Activated effector memory CD4-positive, alpha-beta T cell treated with Interleukin-2 at 50 U/mL for 16 hours (primary cell): Measurements from ENCODE around the gene STOX1.
"Not testable (repeated sequence)": the region's sequence is repeated elsewhere in the genome, so short reads cannot be mapped to it uniquely, and the experiment has no call there.

Experiments
- DNase-seq: peaks from one replicate; pipeline ENCODE4 v3.0.0-alpha.2; 2020

Gene STOX1

DNA sequence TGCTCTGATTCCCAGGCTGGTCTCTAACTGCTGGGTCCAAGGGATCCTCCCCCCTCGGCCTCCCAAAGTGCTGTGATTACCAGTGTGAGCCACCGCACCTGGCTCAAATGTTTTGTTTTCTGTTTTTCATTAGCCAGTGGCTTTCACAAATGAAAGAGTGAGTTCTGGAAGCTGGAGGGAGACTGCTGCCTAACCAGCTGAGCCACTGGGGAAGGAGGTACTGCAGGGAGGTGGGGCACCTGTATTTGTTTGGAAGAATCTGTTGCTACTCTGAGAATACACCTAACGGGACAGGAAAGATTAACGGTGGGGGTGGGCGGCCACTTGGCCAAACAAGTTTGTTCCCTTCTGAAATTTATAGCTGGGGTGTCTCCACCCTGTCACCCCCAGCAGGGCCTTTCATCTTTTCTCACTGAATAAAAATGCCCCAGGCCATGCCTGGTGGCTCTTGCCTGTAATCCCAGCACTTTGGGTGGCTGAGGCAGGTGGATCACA, 4.7 kb downstream of the STOX1 start:
- DNase-seq: no peak

DNA sequence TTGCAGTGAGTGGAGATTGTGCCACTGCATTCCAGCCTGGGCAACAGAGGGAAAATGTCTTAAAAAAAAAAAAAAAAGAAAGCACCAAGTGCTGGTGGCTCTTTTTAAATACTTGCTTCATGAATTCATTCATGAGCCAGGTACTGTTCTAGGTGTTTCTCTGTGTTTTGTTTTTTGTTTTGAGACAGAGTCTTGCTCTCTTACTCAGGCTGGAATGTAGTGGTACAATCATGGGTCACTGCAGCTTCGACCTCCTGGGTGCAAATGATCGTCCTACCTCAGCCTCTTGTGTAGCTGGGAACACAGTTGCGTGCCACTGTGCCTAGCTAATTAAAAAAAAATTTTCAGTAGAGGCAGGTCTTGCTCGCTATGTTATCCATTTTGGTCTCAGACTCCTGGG, 5.3 kb downstream of the STOX1 start:
- no peak for DNase-seq

DNA sequence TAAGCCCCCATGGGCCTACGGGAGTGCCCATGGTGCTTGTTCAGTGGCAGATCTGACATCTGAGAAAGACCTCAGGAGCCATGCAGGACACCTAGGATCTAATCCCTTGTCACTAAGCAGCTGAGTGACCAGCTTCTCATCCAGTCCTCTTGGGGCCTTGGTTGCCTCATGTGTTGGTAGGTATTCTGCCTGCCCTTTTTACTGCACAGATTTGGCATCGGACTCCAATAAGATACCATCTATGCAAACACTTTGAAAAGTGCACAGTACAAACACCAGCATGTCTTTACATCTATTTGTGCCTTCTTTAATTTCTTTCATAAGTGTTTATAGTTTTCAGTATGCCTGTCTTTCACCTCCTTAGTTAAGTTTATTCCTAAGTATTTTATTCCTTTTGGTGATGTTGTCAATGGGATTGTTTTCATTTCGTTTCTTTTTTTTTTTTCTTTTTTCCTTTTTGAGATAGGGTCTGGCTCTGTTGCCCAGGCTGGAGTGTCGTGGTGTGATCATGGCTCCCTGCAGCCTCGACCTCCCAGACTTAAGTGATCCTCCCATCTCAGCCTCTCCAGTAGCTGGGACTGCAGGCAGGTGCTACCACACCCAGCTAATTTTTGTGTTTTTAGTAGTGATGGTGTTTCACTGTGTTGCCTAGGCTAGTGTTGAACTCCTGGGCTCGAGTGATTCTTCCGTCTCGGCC, 10.4 kb downstream of the STOX1 start:
- DNase-seq: no peak

DNA sequence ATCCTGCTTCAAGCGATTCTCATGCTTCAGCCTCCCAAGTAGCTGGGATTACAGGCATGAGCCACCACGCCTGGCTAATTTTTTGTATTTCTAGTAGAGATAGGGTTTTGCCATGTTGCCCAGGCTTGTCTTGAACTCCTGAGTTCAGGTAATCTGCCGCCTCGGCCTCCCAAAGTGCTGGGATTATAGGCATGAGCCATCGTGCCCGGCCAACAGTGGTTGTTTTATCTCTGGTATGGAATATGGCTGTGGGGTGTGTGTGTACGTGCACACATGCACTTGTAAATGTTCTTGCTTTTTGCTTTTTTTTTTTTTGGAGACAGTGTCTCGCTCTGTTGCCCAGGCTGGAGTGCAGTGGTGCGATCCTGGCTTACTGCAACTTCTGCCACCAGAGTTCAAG, 13.3 kb downstream of the STOX1 start:
- not testable (repeated sequence) for DNase-seq

DNA sequence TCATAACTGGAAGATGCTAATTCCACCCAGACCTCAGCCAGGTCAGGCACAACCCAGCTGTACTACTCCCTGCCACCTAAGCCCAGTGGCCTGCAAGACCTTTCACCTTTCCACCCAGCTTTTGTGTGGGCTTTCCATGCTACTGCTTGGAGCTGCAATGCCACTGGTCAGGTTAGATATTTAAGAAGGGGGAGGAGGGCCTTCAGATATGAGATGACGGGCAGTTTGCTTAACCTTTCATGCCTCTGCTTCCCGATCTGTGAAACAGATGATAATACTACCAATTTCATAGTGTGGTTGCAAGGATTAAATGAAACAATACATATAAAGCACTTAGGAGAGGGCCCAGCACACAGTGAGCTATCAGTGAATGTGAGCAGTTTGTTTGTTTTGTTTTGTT, 20.9 kb downstream of the STOX1 start:
- no peak for DNase-seq

DNA sequence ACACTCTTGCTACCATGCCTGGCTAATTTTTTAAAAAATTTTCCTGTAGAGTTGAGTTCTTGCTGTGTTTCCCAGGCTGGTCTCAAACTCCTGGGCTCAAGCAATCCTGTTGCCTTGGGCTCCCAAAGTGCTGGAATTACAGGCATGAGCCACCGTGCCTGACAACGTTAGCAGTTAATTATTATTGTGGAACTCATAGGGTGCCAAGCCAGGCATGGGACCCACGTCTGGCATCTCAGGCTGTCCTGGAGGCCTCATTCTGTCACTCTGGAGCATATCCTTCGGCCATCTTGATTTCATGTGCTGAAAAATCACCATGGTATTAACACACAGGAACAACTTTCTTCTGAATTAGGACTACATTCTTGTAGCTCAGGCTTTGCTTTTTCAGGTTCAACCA, 21.5 kb downstream of the STOX1 start:
- DNase-seq: no peak

DNA sequence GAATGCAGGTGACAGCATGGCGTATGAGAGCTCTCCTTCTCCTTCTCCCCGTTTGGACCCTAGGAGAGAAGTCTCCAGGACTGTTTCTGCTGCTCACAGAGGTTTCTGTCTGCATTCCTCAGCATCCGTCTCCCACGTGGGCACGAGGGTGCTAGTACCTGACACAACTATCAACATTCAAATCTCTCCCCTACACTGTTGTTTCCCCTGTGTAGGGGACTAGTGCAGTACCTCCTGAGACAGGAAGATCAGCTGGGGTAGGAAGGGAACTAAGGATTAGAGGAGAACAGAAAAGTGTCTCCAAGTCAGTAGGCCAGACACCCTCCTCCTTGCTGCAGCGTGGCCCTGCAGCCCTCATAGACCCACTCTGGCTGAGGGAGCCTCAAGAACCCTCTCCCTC, 29.0 kb downstream of the STOX1 start:
- DNase-seq: no peak

DNA sequence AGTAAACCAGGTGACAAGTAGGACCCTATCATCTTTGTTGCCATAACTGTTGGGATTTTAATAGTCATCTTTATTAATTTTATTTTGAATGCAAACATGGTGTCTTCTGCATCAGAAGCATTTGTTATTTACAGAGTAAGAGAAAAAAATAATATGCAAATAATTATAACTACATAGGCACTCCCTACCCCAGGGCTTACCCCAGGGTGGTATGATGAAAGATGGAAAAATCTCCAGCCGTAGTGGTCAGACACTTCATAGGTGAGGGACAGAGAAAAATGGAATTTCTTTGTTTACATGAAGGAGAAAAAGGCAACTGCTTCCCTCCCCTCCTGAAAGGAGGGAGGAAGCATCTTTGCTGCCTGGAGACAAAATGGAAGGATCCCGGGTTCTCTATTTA, 29.7 kb downstream of the STOX1 start:
- no peak for DNase-seq

DNA sequence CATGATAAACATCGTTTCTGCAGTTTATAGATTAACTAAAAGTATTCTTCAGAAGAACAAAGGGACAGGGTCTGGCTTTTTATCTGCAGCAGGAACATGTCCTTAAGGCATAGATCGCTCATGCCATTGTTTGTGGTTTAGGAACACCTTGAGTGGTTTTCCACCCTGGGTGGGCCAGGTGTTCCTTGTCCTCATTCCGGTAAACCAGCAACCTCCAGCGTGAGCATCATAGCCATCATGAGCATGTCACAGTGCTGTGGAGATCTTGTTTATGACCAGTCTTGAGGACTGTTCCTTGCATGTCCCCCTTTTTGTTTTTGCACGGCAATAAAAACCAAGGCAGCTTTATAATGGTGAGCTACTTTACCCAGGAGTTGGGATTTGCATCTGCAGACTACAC, 33.9 kb downstream of the STOX1 start:
- no peak for DNase-seq

DNA sequence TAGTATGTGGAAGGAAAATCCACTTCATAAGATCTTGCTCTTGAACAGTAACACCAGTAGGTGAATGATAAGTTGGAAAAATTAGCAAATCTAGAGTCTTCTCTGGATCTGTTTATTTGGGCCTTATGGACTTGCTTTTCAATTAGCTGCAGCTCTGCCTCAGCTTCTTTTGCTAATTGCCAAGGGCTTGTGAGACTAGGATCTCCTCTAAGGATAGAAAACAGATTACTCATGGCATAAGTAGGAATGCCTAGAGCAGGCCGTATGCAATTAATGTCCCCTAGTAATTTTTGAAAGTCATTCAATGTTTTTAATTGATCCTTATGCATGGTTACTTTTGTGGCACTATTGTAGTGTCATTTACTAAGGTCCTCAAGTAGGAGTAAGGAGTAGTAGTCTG, 37.3 kb downstream of the STOX1 start:
- DNase-seq: no peak

DNA sequence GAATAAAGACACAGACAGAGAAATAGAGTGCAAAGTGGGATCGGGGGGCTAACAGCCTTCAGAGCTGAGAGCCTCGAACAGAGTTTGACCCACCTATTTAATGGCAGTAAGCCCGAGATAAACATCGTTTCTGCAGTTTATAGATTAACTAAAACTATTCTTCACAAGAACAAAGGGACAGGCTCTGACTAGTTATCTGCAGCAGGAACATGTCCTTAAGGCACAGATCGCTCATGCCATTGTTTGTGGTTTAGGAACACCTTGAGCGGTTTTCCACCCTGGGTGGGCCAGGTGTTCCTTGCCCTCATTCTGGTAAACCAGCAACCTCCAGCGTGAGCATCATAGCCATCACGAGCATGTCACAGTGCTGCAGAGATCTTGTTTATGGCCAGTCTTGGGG, 40.8 kb downstream of the STOX1 start:
- not testable (repeated sequence) for DNase-seq

DNA sequence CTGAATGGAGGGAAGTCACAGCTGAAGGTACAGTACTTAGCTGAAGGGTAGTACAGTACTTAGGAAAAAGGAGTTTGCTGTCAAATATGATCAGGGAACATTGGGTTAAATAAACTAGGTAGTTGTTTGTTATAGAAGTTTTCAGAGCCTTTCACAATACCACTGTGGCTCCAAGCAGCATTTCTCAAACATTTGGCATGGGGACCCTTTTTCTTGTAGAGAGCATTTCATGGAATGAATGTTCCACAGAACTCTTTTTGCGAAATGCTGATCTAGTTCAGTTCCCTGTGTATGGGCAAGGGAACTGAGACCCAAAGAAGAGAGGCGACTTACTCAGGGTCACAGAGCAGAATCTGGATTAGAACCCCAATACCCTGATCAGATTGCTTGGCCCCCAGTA, 42.3 kb downstream of the STOX1 start:
- DNase-seq: no peak

DNA sequence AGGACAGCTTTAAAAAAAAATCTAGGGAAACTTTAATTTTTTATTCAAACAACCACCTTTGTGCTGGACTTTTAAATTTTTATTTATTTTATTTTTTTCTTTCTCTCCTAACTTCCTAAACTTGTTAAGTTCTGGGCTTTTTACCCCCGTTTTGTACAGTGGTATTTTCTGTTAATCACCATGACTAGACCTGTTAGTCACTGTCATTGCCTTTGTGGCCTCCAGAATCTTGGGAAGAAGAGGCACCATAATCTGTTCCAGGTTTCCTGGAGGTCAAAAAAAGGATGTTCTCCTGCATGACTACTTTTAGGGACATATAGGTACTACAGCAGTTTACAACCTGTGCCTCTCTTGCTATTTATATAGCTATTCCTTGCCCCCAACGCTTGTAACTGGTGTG, 42.7 kb downstream of the STOX1 start:
- no peak for DNase-seq

DNA sequence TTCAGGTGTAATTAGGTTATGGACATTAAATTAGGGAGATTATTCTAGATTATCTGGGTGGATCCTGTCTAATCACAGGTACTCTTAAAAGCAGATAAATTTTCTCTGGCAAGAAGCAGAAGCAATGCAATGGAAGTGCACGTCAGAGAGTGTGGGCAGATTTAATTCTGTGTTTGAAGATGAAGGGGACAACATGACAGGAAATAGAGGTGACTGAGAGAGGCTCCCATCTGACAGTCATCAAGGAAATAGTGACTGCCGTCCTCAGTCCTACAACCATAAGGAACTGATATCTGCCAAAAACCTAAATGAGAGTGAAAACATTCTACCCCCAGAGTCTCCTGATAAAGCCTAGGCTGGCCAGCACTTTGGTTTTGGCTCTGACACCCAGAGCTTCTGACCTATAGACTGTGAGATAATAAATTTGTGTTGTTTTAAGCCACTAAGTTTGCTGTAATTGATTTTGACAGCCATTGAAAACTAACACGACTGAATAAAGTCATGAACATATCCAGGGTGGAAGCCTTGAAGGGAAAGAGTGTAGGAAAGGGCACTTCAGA, 43.3 kb downstream of the STOX1 start:
- no peak for DNase-seq

DNA sequence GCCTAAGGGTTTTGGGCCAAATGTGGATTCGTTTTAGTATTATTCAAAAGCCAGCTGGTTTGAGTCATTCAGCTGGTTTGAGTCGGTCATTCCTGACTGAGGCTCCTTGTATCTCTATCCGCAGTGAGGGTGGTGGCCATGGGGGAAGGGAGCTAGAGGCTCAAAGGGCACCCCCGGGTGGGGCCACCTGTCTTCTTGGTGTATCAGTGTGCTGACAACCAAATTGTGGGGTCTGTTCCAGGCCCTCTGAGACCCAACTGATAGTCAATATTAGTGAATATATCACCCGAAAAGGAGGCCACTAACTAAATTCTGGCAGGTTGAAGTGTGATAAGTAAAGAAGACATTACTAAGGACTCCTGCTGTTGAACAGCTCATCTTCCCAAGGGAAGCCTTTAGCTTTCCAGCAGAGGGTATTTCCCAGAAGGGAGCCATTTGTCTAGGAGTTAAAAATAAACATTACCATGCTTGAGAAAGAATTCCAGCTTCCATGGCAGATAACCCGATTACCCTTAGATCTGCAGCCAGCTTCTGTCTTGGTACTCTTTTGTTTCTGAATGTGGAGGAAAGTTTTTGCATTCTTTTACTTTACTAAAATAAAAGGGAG, 43.9 kb downstream of the STOX1 start:
- DNase-seq: no peak

DNA sequence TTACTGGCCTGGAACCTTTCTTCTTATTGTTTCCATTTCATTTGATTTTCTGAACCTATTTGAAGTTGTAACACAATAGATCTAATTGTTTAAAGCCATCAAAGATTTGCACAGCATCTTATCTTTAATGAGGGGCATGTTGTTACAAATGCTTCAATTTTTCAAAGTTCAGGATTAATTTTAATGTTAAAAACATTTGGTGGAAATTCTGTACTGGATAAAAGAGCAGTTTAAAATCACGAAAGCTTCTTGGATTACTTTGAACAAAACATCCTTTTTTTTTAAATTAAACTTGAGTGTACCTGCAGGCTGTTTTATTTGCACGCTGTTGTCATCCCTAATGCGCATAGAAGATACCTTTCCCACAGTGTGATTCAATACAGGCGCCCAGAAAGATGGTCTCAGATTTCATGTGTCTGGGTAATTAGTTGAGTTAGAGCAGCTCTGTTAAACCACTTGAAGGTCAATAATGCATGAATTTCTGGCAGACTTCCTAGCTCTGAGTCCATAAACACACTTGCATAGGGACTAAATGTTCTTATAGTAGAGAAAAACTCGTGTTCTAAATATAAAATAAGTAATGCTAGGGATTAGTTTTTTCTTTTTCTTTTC, 44.5 kb downstream of the STOX1 start:
- no peak for DNase-seq

DNA sequence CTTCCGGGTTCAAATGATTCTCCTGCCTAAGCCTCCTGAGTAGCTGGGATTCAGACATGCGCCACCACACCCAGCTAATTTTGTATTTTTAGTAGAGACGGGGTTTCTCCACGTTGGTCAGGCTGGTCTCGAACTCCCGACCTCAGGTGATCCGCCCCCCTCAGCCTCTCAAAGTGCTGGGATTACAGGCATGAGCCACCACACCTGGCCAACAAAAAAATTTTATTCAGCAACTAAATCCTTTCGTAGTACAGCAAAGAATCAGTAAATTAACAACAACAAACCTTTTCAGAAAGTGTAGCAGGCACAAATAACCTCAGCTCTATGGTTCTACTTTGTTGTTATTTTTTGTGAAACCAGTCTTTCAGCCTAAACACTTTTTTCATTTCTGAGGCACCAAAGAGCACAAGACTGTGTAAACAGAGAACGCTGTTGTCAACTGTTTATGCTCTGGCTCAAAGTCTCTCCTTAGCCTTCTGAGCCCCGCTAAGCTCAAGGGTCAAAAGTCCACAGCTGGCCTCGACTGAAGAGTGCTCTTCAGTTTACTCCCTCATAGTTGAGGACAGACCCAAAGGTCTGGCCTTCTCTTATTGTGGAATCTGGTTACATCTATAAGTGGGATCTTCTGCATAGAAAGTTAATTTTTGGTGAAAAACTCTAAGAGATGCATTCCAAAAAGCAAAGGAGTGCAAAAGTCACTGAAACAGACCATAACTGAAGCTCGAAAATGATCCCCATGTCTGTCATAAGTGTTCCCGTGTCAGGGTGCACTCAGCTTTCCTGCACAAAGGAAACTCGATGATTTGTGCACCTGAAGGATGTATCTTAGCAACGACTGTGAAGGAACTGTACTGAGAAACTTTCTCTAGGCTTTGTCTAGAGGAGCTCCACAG, 49.2 kb downstream of the STOX1 start:
- DNase-seq: no peak

DNA sequence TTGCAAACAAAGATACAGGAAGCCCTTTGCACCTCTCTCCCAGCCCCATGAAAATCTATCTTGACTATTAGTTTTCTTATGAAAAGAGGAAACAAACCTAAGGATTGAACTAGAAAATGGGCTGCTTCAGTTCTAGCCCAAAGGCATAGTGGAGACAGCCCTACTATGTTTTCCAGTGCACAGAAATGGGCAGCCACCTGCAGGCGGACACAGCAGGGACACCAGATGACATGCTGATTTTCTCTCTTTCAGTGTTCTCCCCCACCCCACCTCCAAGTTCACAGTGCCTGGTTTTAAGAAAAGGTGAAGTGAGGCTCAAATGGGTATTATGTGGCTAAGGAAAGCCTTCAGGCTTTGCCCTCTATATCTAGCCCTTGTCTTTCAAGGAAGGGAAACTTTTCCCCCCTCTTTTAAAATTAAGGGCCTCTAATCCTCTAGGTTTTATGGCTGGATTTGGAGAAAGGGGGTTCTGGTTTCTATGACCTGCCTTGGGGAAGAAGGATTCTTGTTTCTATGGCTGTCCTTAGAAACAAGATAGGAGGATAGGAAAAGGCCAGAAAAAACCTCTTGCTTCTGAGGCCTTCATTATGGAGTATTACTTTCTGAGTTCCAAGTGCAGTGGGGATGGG, 50.3 kb downstream of the STOX1 start:
- no peak for DNase-seq

DNA sequence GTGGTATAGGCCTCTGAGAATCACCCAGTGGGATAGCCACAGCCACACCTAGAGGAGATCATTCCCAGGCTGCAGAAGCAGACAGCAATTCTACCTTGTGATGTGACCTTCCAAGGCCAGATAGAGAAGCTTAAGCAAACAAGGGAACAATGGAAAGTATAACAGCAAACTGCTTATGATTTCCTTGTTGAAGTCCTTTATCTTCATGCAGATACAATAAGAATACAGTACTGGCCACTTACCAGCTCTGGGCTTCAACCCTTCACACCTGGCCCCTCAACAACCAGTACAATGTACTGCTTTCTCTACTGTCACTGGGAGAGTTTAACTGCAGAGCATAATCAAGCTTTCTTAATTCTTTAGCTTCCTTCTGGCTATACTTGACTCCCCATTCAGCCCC, 51.2 kb downstream of the STOX1 start:
- no peak for DNase-seq

DNA sequence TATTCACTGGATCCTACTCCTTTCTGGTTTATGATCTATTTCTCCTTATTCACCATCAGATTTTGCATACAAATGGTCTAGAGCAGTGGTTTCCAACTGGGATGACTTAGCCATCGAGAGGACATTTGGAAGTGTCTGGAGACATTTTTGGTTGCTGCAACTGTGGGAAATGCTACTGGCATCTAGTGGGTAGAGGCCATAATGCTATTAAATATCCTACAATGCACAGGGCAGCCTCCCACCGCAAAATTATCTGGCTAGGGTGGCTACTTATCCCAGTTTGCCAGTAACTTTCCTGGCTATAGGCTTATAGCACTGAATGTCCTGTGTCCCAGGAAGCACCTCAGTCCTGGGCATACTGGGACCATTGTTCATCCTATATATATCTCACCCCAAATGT, 52.3 kb downstream of the STOX1 start:
- DNase-seq: no peak

DNA sequence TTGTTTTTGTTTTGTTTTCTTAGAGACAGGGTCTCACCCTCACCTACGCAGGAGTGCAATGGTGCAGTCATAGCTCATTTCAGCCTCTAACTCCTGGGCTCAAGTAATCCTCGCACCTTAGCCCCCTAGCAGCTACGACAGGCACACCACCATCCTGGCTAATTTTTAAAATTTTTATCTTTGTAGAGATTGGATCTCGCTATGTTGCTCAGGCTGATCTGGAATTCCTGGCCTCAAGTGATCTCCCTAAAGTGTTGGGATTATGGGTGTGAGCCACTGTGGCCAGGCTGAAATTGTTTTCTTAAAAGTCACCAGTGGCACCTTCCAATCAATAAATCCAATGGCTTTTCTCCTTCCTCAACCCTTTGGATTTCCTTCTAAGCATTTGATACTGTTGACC, 52.9 kb downstream of the STOX1 start:
- DNase-seq: no peak

DNA sequence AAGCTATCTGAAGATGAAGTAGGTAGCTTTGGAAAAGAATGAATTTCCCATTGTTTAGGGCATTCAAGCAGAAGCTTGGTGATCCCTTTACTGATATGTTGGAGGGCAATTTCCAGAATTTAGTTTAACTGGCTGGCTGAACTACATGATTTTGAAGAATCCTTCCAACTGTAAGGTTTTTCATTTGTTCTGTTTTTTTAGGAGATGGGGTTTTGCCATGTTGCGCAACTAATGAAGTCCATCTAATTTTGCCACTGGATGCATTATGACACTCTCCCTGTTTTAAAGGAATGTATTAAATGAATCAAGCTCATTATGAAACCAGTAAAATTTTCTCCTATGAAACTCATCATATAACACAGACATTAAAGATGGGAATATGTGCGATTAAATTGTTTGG, 67.7 kb downstream of the STOX1 start:
- no peak for DNase-seq

DNA sequence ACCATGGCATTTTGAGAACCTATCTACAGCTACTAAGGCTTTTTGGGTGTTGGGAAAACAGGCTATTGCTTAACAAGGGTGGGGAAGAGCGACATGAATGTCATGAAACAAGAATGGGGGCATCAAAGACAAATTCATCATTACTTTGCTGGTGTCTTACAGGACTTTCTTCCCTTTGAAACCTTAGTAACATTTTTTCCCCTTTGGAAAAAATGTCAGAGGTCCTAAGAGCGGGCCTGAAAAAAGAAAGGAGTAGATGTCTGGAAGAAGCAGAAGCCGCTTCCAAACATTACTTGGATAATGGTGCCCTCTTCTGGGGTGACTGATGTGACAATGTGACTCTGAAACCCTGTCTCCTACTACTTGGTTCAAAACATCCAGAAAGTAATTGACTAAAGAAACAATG, 70.0 kb downstream of the STOX1 start:
- no peak for DNase-seq
